HG02759 (cell line): ENCODE results near the gene PTGR3.

Experiments used
- ATAC-seq: cut with Tn5 transposase; IDR thresholded peaks from one replicate; pipeline ENCODE4 v1.9.1; 2021; ENCODE audit warnings: mild to moderate bottlenecking, moderate library complexity; ENCODE audit not compliant: unreplicated experiment

PTGR3 gene

DNA sequence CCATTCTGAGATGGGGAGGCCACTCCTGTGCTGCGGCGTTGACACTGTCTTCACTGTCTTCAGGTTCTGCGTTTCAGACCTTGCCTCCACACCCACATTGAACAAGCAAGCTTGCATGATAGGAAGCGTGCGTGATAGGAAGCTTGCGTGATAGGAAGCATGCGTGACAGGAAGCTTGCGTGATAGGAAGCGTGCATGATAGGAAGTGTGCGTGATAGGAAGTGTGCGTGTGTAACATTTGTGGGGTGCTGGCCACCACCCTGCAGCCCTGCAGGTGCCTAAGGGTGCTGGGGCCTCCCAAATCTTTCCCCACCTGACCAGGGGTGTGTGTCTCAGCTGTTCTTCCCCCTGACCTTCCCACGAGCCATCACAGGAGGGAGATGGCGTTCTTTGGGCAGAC is 27.0 kb upstream of the PTGR3 start:
- no peak for ATAC-seq

- ATAC-seq, result no peak
Measured at GRCh38 chr18:75234901-75235300, 26.0 kb upstream of the PTGR3 start.

DNA sequence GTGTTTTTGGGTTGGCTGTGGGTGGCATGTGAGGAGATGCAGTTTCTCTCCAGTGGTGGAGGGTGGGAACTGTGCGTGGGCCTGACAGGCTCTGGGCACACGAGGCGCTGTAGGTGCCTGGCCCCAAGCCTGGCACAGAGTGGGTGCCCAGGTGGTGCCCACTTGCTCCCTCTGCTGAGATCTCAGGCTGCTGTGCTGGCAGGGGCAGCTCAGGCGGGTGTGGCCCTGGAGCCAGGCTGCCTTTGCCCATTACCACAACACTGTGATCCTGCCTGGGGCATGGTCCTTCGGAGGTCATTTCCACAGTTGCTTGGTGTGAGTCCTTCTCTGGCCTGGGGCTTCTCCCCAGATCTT is 22.1 kb upstream of the PTGR3 start:
- no peak for ATAC-seq

DNA sequence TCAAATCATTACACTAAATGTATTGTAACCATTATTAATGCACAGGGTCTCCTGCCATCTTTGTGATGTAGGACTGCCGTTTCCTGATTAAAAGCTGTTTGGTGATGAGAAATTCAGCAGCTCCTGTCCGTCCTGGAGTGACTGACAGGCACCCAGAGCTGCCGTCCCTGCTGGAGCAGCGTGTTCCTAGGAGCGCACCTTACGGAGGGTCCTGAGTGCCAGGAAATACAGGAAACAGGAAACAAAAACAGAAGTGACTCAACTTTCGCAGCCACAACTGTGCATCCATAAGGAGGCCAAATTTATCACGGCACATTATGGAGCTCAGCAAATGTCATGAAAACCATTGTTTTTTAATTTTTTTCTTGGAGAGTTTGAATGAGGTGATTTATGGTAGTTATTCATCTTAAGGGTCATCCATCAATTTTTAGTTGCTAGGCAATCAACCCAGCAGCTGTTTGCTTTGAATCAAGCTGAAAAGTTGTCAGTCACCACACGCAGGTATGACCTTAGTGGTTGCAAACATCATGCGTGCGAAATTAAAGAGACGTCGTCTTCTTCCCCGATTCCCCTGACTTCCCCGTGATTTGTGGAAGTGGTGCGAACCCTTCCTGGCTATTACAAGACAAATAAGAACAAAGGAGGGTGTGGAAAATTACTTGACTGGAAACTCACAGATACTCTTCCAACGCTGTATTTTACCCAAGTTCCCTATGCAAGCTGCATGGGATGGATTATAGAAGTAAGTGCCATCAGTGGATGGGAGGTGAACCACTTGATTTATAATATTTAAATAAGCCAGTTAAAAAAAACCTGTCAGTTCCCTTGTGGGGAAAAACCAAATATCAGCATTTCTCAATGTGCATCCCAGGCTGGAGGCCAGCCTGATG is 21.5 kb upstream of the PTGR3 start:
- no peak for ATAC-seq

GRCh38 chr18:75229437-75229836 is 20.5 kb upstream of the PTGR3 start:
- ATAC-seq, result no peak

DNA sequence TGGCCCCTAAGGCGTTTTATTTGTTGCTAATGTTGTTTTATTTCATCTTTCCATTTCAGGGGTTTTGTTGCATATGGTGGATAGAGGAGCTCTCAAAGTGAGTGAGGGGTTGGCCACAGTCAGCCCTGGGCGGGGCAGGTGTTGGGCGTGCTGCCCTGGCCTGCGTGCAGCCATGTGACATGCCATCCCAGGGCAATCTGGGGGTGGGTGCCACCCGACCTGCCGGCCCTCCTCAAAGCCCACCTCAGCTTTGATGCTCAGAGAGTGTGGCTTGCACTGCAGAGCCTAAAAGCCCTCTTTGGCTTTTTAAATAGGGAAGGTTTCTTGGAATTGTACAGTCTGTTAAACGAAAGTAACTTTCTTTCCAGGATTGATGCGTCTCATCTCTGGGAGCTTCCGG is 20.0 kb upstream of the PTGR3 start:
- no peak for ATAC-seq

DNA sequence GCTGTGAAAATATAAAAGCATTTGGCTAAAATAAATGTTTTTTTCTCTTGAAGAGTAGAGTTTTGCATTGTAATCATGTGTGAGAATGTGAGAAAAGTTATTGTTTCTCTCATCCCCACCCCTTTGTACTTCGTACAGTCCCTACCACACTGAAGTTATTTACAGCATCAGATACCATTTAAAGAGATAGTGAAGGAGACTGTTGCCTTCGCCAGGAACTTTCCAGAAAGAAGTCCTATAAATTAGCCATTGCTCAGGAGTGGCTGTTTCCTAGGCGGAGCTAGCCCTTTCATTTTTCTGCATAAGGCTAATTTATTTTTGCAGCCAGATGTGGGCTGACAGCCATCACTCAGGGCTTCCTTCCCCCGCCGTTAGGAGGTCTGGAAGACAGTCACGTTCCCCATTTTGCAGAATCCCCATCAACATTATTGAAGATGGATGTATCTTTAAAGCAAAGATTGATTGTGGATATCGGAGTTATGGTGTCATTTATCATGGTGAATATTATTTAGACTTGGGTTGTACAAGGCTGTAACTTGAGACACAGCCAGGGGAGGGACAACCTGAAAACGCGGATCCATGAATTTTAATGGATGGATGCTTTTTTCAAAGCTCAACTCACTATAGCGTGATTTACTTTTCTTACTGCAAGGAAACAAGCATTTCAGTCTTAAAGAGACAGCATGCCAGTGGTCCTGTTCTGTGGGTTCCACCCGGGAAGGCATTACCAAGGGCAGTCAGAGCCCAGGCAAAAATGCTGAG is 18.8 kb upstream of the PTGR3 start:
- no peak for ATAC-seq

DNA sequence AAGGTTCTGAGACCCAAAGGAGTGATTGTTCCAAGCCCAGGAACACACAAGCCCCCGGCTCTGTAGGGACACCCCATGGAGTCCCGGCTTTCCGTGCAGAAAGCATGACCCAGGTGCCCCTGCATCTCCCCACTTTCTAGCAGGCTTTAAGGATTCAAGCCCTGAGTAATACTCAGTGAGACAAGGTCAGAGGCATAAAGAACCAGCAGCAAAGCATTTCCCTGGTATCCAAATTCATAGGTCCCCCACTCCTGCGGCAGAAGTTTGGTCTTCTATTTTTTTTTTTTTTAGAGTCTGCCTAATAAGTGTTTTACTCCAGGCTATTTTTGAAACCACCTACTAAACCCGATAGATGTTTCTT is 18.0 kb upstream of the PTGR3 start:
- no peak for ATAC-seq

DNA sequence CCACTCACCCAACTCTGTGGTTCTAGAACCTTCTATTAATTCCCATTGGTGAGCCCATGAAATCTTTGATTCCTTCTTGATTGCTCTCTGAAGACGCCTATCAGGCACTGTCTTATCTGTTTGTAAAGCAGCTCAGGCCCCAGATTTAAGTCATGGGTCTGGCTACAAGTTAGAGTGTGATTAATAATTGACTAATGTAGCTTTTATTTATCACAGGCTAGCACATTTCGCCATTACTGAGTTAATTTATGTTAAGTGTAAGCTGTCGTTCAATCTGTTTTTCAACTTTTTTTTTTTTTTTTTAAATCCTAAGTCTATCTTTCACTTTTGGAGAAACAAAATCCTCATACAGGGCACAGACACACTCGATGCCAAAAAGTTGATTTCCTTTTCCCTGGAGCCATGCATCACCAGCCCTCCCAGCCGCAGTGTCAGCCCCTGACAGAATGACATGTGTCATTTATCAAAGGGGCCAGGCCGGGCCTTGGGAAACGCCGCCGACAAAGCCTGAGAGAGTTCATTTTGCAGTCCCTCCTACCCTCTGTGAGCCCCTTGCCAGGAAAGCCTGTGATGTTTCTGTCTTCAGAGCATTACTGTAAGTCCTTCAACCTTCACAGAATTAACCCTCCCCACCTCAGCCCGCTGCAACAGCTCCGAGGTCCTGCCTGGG is 17.5 kb upstream of the PTGR3 start:
- no peak for ATAC-seq

- no peak for ATAC-seq
Measured at GRCh38 chr18:75223687-75224347, 14.9 kb upstream of the PTGR3 start.

DNA sequence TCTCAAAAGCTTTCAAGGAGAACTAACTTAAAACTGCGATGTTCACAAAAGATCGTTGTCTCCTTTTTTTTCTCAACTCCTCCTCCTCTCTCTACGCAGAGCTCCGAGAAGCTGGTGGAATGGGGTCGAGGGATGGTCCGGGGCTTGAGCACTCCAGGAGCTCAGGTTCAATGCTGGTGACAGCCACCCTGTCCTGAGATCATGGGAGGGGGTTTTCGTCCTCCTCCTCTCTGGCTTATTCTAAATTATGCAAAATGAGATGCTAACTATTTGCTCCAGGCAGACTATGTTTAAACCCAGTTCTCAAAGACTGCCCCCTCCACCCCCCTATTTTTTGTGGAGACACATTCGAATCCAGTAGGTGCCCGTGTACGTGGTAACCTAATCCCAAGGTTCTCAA is 13.5 kb upstream of the PTGR3 start:
- ATAC-seq, result no peak

- ATAC-seq, result no peak
Measured at GRCh38 chr18:75221897-75222296, 13.0 kb upstream of the PTGR3 start.

GRCh38 chr18:75221397-75221796 is 12.5 kb upstream of the PTGR3 start:
- no peak for ATAC-seq

- no peak for ATAC-seq
Measured at GRCh38 chr18:75220551-75221355, 11.8 kb upstream of the PTGR3 start.

DNA sequence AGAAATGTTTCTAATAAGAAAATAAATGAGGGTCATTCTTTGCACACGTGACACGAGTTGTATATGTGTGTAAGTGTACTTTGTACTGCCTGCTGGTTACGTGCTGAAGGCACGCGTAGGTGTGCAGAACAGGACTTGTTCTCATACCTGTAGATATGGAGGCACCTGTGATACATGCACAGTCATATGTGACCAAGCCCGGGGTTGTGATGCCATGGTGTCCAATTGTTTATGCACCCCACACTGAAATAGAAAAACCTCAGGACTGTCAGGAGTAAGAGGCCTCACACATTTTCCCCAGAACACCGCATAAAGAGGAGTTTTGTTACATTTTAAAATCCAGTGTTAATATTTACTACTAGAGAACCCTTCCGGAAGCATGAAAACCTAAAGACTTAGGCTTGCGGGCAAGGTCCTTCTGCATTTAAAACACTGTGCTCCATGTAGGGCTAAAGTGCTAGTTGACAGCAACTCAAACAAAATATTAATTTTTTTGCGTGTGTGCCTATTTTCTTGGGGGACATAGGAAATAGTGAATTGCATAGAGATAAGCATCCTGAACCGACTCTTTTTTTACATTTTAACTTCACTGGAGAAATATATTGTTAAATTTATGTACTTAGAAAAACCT is 10.9 kb upstream of the PTGR3 start:
- ATAC-seq, result no peak

GRCh38 chr18:75218065-75218923 is 9.4 kb upstream of the PTGR3 start:
- ATAC-seq, result no peak

GRCh38 chr18:75216911-75217689 is 8.2 kb upstream of the PTGR3 start:
- ATAC-seq, result no peak

GRCh38 chr18:75216212-75216910 is 7.4 kb upstream of the PTGR3 start:
- no peak for ATAC-seq
